Thyroid gland (tissue), 4 donors: ENCODE results near the gene MTFR2. TPM values are rescaled to one million over a fixed set of nuclear protein-coding genes. Genes with fewer than 3 reads are reported as not detected.

ENCODE experiments used
- DNase-seq, 2 donors: peaks; one replicate each; pipeline ENCODE4 v3.0.0-alpha.2; 2019
- H3K27ac ChIP-seq, 3 donors: fragments of 200-600 bp; sonication (generic); 1 replicate in 2 of 3; 2 replicates in 1 of 3; pipeline ENCODE4 v1.5.1; 2016 to 2019; ENCODE audit warnings: mild to moderate bottlenecking in 1 of 3, moderate library complexity in 1 of 3
- H3K27me3 ChIP-seq: fragments of 200-600 bp; sonication (generic); one replicate; pipeline ENCODE4 v1.5.1; 2019
- H3K36me3 ChIP-seq, 2 donors: fragments of 200-600 bp; sonication (generic); one replicate each; pipeline ENCODE4 v1.5.1; 2016 to 2019
- H3K4me1 ChIP-seq, 2 donors: fragments of 200-600 bp; sonication (generic); one replicate each; pipeline ENCODE4 v1.5.1; 2017 to 2019
- H3K4me3 ChIP-seq, 3 donors: fragments of 200-600 bp; sonication (generic); replicated peaks in 1 of 3; 1 replicate in 2 of 3; 2 replicates in 1 of 3; pipeline ENCODE4 v1.5.1; 2016; ENCODE audit warnings: mild to moderate bottlenecking in 1 of 3
- H3K9me3 ChIP-seq: fragments of 200-600 bp; sonication (generic); one replicate; pipeline ENCODE4 v1.5.1; 2017
- POLR2A ChIP-seq, 2 donors: fragments of 450-650 bp; IDR thresholded peaks; one replicate each; pipeline ENCODE4 v1.6.1; 2017; ENCODE audit warnings: antibody characterized with exemption in 2 of 2, mild to moderate bottlenecking in 2 of 2, moderate library complexity in 1 of 2
- WGBS, 2 donors: methylation state at CpG; one replicate each; pipeline ENCODE4 v1.1.5; 2017; 5-methylcytosine and 5-hydroxymethylcytosine counted together
- intact Hi-C: fragments of 100-400 bp; cut with DNase I; formaldehyde crosslinking; loops from one replicate; pipeline ENCODE4 v1.15.1; 2023
- total RNA-seq, 4 donors: library from RNA; depleted of rRNA; stranded (reverse); fragments of >200 nt; gene quantifications; one replicate each; pipeline ENCODE4 v1.2.3, GENCODE V29; 2016
- TF ChIP-seq, protein P1 (sequence below), 6 experiments: fragments of 200-600 bp in 3 of 6; fragments of 450-650 bp in 3 of 6; sonication (generic) in 3 of 6; IDR thresholded peaks; one replicate each; pipeline ENCODE4 v1.5.1; 2016 to 2019; ENCODE audit warnings: antibody characterized with exemption in 6 of 6, mild to moderate bottlenecking in 2 of 6, inconsistent platforms in 1 of 6, moderate library complexity in 1 of 6

MTFR2 gene
- total RNA-seq, 4 donors from 2014 or later, result 0.54 to 0.59 TPM; not detected in 2

DNA sequence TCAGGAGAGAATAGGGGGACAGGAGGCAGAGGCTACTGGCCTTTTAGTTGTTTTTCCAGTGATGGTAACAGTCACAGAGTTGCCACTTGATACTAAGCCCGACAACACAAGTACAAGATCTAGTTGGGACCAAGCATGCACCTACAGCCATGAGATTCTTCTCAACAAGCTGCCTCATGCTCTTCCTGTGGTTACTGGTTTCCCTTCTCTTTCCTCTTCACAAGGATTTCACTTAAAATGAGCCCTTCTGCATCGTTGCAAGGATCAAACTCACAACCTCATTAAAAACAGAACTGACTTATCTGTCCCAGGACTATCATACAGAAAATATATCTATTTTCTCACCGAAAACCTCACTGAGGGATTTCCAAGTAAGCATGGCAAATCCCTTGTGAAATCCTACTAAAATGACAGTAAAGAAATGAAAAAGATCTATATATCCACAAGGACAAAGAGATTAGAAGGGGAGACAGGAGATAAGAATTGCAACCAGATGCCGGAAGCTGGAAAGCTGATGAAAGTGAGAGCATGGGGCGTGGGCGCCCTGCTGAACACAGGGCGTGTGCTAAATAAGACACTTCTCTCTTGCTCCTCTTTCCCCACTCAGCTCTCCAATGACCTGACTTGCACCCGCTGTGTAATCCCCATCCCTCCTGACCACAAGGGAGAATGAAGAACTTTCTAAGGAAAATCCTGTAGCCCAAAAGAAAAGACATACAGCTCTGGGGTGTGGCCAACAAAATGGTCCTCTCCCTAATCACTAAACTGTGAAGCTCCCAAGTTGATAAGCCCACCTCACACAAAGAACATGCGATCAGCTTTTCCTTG is 13.4 kb downstream of the MTFR2 start:
- Histone ChIP-seq H3K4me1 (no peaks in the 10 kb centered on the region), H3K27me3 (no peaks in the 10 kb centered on the region), H3K36me3 (no peaks in the 10 kb centered on the region), H3K9me3 (no peaks in the 10 kb centered on the region), H3K4me3 (no peak overlapping the region), H3K27ac (no peak overlapping the region)
- no peak for TF ChIP-seq POLR2A (IDR thresholded peaks at IDR 0.05)
- TF ChIP-seq, protein P1, sequence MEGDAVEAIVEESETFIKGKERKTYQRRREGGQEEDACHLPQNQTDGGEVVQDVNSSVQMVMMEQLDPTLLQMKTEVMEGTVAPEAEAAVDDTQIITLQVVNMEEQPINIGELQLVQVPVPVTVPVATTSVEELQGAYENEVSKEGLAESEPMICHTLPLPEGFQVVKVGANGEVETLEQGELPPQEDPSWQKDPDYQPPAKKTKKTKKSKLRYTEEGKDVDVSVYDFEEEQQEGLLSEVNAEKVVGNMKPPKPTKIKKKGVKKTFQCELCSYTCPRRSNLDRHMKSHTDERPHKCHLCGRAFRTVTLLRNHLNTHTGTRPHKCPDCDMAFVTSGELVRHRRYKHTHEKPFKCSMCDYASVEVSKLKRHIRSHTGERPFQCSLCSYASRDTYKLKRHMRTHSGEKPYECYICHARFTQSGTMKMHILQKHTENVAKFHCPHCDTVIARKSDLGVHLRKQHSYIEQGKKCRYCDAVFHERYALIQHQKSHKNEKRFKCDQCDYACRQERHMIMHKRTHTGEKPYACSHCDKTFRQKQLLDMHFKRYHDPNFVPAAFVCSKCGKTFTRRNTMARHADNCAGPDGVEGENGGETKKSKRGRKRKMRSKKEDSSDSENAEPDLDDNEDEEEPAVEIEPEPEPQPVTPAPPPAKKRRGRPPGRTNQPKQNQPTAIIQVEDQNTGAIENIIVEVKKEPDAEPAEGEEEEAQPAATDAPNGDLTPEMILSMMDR (IDR thresholded peaks at IDR 0.05), result no peak
- WGBS, 2 donors, result 85 to 88% methylated on average over 9 of the region's 9 CpGs
- DNase-seq, result no peak
- intact Hi-C loops, result no loop called here

DNA sequence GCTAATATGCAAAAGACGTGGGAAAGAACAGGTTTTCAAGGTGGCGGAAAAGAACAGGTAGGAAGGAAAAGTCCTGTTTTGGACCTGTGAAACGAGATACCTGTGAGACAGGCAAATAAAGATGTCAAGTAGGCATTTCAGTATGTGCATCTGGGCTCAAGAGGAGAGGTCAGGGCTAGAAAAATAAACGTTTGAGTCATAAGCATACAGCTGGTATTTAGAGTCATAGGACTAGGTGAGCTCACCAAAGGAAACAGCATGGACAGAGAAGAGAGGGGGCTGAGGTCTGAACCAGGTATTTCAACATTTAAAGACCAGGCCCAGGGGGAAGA is 14.9 kb downstream of the MTFR2 start:
- H3K27ac ChIP-seq, result no peak overlapping the region
- 78 to 80% methylated on average over 4 of the region's 4 CpGs for WGBS, 2 donors
- TF ChIP-seq, protein P1 (IDR thresholded peaks at IDR 0.05), result no peak
- TF ChIP-seq POLR2A (IDR thresholded peaks at IDR 0.05), result no peak

DNA sequence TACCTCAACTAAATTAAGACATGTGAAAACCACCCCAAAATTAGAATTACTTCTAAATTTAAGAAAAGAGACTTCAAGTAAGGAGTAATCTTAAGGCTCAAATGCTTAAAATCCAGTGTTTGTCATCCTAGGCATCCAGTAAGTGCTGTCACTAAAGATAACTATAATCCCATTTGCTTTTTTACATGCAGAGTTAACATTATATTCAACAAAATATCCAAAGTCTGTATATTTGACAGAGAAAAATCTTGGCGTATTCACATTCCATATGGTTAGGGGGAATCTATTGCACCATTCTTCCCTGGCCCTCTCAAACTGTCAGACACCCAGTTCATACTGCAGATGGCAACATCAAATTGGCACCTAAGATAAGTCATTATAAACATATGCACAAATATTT is 17.4 kb downstream of the MTFR2 start:
- intact Hi-C loops, result no loop called here
- WGBS, 2 donors, result 94 to 100% methylated on average over 1 of the region's 1 CpG
- TF ChIP-seq POLR2A (IDR thresholded peaks at IDR 0.05), result no peak
- TF ChIP-seq, protein P1 (IDR thresholded peaks at IDR 0.05), result no peak

More for the DNA sequence above, 14.9 kb downstream of the MTFR2 start:
- Histone ChIP-seq H3K27me3 (no peaks in the 10 kb centered on the region), H3K4me3 (no peak overlapping the region), H3K4me1 (no peaks in the 10 kb centered on the region), H3K9me3 (no peaks in the 10 kb centered on the region), H3K36me3 (no peaks in the 10 kb centered on the region)
- intact Hi-C loops, result no loop called here
- no peak for DNase-seq

DNA sequence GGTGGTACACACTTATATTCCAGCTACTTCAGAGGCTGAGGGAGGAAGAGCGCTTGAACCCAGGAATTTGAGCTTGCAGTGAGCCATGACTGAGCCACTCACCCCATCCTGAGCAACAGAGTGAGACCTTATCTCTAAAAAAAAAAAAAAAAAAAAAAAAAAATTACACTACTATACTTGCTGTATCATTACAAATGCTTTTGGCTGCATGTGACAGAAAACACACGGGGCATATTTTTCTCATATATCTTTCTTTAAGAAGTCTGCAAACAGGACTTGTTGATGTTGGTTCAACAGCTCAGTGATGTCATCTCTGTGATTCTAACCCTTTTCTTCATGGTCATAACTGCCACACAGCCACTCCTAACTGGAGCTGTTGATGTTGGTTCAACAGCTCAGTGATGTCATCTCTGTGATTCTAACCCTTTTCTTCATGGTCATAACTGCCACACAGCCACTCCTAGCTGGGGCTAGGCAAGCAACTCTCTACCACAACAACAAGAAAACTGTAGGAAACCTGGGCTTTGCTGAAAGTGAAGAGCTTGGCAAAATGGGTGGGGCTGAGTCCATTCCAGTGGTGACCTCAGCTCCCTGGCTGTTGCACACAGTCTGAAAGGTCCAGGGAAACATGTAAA is 19.8 kb downstream of the MTFR2 start:
- H3K9me3 ChIP-seq, result no peaks in the 10 kb centered on the region
- no peak for DNase-seq
- 82 to 83% methylated on average over 2 of the region's 2 CpGs for WGBS, 2 donors
- no peak overlapping the region for H3K27ac ChIP-seq
- H3K4me3 ChIP-seq, result no peak overlapping the region
- peaks cover 0 to 4% of the 10 kb centered on the region in 2 donors for H3K4me1 ChIP-seq
- no peaks in the 10 kb centered on the region for H3K27me3 ChIP-seq
- TF ChIP-seq, protein P1 (IDR thresholded peaks at IDR 0.05), result no peak
- TF ChIP-seq POLR2A (IDR thresholded peaks at IDR 0.05), result no peak
- no peaks in the 10 kb centered on the region for H3K36me3 ChIP-seq
- intact Hi-C loops, result no loop called here

More for the DNA sequence above, 17.4 kb downstream of the MTFR2 start:
- Histone ChIP-seq H3K4me3 (no peak overlapping the region), H3K27me3 (no peaks in the 10 kb centered on the region), H3K27ac (no peak overlapping the region), H3K9me3 (no peaks in the 10 kb centered on the region), H3K36me3 (no peaks in the 10 kb centered on the region), H3K4me1 (no peaks in the 10 kb centered on the region)
- no peak for DNase-seq

DNA sequence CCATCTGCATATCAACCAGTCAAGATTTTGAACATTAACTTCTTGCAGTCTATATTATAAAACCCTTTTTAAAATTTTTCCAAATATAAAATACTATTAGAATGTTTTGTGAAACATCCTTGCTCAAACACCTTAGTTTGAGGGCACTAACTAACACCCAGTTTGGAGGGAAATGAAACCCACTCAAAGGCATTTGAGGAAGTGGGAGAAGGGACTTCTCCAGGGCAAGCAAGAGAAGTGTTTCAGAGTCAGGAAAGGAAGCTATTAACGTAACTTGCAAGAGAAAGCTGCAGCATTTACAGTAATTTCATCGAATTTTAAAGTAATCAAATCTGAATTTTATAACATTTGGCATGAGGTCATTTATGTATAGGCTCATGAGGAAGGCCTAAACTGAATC is 21.3 kb downstream of the MTFR2 start:
- Histone ChIP-seq H3K9me3 (no peaks in the 10 kb centered on the region), H3K36me3 (no peaks in the 10 kb centered on the region), H3K4me1 (peaks cover 0 to 4% of the 10 kb centered on the region in 2 donors), H3K27me3 (no peaks in the 10 kb centered on the region), H3K27ac (no peak overlapping the region), H3K4me3 (no peak overlapping the region)
- 81 to 95% methylated on average over 2 of the region's 2 CpGs for WGBS, 2 donors
- TF ChIP-seq, protein P1 (IDR thresholded peaks at IDR 0.05), result no peak
- TF ChIP-seq POLR2A (IDR thresholded peaks at IDR 0.05), result no peak
- DNase-seq, result no peak
- intact Hi-C loops, result loop anchor here (5.0 kb wide), 1 partner anchor 692 kb away; no protein-coding TSS in a partner anchor
